GM18498 (cell line): ENCODE measurements around the gene FAM241B.

Experiments
- ATAC-seq: cut with Tn5 transposase; IDR thresholded peaks from one replicate; pipeline ENCODE4 v1.9.1; 2021; ENCODE audit warnings: mild to moderate bottlenecking, moderate library complexity; ENCODE audit not compliant: unreplicated experiment

The FAM241B gene

GRCh38 chr10:69633673-69634635 lies 3.9 kb downstream of the FAM241B start:
- ATAC-seq, result no peak

DNA sequence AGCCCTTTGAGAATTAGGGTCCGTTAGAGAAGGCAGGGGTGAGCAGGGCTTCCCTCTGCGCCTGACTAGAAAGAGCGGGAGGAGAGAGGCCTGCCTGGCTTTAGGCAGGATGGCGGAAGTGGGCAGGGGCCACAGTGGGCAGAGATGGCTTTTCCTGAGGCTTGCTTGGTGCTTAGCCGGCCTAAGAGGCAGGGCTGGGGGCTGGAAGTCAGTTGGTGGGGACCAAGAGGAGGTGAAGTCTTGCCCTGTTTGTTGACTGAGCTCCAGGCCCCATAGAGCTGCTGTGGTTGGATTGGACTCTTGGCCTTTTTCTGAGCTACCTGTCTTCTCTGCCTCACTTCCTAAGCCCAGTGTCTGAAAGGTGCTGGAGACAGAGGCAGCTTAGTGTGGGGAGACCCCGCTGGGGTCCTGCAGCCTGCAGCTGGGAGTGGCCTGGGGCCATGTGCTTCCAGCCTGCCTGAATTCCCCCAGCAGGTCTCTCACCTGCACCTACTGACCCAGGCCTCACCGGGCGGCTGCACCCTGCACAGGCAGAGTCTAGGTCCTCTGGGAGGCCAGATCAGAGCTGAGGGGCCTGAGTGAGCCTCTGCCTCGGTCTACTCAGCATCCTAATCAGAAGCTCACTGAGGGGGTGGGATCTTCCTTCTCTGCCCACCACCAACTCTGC lies 4.8 kb downstream of the FAM241B start:
- ATAC-seq, result no peak

DNA sequence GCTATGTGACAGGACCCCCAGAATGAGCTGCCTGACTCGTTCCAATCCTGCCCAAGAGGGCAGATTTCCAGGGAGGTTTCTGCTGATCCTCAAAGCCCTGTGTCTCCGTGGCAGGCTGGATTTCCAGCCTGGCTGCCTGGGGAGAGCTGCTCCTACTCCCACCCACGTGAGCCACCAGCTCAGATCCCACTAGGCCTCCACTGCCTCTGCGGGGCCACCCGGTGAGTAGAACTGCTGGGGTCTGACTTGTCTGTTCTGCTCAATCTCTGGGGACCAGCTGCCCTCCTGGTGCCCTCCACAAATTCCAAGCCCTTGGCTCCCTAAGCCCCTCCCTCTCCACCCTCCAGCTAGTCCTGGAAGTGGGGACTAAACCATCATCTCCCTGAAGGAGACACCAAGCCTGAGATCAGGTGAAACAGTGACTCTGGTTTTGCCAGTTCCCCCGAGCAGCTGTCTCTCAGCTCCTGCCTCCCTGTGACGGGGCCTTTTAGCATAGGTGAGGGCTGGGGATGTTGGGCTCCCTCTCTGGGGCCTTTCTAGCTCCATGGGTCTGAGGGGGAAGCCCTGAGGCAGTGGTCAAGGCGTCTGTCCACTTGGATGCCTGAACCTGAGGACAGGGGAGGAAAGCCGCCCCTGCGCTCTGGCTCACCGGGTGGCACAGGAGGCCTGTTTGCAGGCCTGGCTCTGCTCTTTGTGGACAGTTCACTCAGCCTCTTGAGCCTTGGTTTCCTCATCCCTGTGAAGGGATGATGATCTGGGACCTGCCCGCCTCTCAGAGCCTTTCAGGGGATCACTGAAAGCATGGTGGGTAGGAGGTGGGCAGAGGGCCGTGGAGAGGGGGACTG lies 5.6 kb downstream of the FAM241B start:
- ATAC-seq, result no peak

DNA sequence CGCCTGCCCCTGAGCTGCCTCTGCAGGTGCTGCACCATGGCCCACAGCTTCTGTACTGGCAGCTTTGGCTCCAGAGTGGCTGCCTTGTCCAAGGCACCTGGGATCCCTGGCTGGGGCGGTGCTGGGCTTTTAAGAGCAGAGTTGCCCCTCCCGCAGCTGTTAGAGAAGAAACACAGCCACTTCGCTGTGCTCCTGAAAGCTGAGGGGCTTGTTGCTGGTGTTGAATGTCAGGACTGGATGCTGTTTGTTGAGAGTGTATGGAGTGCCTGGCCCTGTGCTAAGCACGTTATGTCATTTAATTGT lies 6.2 kb downstream of the FAM241B start:
- no peak for ATAC-seq

DNA sequence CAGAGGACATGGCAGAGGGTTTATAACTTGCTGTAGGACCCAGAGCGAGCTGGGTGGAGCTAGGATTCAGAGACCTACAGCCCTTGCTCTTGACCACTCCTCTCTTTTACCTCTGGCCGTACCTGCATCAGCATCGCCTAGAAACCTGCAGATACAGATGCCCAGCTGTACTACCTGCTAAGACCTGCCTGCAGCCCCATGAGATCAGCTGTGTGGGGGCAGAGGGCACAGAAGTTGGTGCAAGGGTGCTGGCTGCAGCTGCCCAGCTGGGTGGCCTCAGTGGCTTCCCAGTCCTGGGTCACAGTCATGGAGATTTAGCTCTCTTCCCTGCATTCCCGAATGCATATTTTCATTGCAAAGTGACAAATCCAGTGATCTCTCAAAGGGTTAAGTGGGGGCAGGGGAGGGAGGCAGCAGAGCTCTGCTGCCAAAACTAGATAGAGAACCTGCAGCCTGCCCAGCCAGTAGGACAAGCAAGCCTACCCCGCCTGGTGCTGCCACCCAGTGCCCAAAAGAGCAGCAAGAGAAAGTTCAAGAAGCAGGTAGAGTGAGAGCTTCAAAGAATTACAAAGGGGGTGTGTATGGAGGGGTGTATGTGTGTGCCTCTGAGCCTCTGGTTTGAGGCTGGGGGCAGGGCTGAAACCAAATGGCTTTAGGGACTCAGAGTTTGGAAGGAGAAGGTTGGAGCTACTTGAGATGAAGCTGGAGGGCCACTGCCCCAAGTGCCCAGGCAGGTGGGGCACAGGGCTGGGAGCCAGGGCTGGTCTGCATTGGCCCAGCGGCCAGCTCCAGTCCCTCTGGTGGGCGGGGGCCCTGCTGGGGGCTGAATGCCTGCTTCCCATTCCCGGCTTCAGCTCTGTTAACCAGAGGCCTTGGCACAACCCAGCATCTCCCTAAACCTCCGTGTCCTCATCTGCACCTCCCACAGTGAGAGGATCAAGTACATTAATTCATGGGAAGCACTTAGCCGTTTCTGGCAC lies 6.9 kb downstream of the FAM241B start:
- no peak for ATAC-seq

DNA sequence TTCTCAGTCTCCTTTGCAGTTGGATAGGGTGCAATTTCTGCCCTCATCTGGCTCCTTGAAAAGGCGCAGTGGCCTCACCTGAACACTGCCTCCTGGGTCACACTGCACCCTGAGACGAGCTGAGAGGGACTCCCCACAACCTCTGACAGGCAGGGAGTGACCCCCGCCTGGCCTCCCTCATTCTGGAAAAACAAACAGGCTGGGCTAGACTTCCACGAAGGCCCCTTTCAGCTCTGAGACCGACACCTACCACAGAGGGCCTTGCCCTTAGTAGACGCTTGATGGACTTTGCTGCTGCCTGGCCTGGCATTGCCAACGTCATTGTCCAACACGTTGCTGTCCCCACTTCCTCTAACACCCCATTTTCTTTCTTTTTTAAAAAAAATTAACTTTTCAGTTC lies 8.6 kb downstream of the FAM241B start:
- ATAC-seq, result no peak

DNA sequence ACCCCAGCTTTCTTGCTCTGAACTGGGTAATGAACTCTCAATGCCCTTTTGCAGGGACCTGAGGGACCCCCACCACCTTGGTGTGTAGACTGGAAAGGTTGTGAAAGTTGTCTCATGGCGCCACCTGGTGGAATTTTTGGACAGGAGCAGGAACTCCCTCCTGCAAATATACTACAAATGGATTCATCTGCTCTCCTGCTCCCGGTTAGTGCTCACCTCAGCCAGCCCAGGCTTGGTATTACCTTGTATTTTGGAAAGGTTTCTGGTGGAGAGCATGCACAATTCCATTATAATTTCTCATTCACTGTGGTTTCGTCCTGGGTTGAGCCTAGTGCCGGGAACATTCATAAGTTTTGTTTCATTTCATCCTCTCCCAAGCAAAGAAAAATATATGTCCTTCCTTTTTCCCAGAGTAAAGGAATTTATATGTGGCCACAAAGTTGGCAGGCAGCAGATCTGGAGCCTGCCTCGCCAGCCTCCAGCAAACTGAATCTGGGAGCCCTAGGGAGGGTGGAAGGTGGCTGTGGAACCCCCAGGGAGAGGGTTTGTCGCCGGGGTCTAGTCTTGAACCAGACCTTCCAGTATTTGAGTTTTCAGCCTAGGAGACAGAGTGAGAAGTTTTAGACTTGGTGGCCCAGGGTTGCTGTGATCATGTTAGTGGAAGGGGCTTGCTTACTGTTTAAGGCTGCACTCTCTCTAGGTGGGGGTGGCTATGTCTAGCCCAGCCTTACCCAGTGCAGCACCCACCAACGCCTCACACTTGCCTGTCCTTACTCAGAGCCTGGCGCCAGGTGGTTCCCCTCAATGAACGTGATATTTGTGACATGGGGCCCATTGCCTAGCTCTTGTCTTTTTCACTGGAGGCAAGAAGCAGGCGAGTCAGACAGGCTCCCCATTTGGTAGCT lies 9.5 kb downstream of the FAM241B start:
- ATAC-seq, result no peak

GRCh38 chr10:69640196-69640980 lies 10.3 kb downstream of the FAM241B start:
- no peak for ATAC-seq

GRCh38 chr10:69641261-69641980 lies 11.4 kb downstream of the FAM241B start:
- no peak for ATAC-seq

DNA sequence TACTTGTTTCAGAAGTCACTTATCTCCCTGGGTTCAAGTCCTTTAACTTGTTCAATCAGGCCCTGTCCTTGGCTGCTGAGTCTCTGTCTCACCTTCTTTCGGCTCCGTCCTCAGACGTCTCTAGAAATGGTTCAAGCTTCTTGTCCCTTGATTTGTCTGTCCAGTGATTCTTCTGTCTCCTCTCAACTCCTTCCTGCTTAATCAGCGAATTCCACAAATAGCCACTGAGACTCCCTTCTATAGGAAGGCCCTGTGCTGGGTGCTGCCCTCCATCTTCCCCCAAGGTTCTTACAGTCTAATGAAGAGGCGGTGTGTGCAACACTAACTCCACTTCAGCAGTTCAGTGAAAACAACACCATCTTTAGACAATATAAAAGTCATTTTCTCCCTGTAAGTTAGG lies 12.7 kb downstream of the FAM241B start:
- no peak for ATAC-seq

DNA sequence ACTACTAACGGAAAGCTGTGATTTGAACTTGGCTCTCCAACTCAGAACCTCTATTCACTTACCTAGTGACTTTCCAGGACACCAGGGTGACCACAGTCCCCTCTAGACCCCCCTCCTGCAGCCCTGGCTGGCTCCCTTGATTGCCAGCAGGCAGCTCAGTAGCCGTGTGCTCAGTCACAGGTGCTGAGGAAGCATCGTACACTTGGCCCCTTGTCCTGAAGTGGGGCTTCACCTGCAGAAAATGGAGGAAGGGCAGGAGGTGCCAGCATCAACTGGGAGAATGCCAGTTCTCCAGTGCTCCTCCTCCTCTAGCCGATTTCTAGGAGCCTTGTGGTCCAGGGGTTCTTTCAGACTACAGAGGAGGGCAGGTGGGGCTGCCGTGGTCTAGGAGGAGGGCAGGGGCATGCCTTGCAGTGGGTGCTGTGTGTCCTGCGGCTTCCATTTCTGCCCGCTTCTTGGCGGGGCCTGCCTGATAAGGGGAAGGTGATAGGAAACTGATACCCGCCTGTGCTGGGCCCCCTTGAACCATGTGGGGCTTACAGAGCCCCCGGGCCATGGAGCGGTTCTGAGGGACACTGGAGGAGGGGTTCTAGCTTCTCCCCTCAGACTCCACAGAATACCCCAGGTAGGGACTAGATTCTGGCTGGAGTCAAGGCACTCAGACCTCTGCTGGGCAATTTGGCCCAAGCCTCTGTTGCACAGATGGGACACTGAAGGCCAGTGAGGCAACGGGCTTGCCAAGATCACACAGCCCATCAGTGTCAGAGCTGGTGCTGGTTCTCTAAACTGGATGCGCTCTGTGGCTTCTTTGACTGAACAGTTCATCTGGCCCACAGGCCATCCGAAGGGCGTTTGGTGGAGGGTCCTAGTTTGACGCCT lies 14.0 kb downstream of the FAM241B start:
- ATAC-seq, result no peak

GRCh38 chr10:69644658-69645295 lies 14.7 kb downstream of the FAM241B start:
- no peak for ATAC-seq

DNA sequence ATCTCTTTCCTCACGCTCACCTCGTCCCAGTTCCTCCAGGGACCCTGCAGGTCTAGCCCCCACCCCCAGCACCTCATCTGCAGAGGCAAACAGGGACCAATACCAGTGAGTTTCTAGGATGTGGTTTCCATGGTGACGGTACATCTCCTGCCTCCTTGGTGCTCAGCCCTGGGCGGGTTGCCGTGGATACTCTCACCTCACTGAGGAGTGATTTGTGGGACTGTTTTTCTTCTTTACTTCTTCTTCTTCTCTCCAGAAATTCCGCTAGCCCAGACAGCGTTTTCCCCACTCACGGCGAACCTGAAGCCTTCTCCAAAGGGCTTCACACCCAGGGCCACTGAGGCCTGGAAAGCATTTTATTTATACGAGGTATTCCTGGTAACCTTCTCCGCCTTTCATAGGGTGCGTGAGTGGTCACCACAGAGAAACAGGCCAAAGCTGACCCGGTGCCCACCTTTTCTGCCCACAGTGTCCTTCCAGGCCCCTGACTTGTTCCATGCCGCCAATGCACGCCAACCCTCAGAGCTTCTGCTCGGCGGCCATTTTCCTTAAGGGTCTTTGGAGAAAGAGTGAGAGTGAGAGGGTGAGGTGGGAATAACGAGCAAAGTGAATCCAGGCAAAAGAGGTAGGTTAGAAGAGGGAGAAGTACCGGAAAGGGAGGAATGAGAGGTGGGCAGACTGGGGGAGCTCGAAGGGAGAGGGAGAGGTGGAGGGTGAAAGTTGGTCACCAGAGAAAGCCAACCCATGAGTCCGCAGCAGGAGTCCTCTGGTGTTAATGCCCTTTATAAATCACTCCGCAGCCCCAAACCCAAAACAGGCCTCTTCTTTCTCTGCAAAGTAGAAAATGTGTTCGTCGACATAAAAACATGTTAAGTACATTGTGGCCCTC lies 15.5 kb downstream of the FAM241B start:
- ATAC-seq, result no peak

DNA sequence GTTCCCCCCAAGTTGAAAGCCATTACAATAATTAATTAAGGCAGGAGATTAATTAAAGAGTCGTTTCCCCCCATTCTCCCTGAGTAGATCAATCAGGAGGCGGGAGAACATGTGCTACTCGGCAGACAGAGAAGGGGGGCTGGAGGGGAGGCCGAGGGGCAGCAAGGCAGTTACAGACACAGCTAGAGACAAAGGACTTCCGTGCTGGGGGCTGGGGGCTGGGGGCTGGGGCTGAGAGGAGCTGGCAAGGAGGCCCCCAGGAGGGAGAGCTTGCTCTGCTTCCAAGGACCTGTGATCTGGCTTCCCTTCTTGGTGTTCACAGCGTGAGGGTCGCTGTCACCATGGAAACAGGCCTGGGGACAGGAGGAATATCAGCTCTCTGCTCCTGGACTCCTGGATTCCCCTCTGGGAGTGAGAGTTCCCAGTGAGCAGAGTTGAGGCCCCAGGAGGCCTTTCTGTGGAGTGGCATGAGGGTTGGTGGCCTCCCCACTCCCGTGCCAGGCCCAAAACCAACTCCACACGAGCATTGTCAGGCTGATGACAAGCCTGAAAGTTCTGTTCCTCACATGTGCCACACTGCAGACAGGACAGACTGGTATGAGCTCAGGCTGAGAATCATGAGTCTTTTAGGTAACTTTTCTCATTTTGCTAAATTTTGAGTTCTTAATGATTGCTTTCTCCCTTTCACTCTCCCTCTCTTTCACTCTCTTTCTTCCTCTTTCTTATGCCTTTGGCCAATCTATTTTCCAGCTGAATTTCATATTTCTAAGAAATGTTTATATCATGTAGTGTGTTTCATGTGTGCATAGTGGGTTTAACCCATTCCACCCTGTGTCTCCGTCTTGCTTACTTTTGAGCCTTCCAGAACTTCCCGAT lies 16.4 kb downstream of the FAM241B start:
- ATAC-seq, result no peak
